Measurements from ENCODE around the gene SLAMF9.

Gene SLAMF9

GRCh38 chr1:159923203-159924024 is 30.6 kb downstream of the SLAMF9 start:
- in situ Hi-C loops (cut with MboI; ENCODE audit: low sequenced_read_pairs): no loop called here

GRCh38 chr1:159922511-159923202 is 31.4 kb downstream of the SLAMF9 start:
- in situ Hi-C loops (cut with MboI; ENCODE audit: low sequenced_read_pairs): no loop called here

DNA sequence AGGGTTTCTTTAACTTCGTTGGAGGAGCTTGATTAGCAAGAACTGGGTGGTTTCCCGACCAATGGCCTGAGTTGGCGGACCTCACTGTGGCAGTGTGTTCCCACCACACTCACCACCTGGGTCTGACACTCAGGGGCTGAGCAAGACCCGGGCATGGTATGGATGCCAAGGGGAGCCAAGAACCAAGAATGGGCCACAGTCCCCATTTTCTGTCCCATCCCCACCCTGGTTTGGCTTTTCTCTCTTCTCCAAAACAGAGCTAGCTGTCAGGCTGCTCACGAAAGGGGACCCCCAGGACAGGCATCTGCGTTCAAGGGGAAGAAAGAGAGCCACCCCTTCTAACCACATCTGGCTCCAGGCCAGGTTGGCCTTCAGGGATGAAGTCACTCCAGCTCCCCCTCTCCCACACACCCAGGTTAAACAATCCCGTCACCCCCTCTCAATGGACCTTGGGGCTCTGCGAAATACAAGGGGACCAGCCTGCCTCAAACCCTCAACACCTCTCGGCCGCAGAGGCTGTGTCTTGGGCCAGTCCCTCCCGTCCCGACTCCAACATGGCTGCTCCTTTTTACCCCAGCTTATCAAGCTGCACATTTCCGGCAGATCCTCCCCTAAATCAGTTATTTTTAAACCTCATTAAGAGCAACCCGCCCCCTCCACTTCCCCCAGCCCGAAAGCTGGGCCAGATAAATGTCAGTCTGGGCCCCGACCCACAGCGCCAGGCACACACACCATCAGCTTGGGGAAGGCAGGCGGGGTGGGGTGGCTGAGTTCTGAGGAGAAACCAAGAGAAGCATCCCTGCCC is 32.1 kb downstream of the SLAMF9 start:
- in situ Hi-C loops (cut with MboI; ENCODE audit: low sequenced_read_pairs): no loop called here

DNA sequence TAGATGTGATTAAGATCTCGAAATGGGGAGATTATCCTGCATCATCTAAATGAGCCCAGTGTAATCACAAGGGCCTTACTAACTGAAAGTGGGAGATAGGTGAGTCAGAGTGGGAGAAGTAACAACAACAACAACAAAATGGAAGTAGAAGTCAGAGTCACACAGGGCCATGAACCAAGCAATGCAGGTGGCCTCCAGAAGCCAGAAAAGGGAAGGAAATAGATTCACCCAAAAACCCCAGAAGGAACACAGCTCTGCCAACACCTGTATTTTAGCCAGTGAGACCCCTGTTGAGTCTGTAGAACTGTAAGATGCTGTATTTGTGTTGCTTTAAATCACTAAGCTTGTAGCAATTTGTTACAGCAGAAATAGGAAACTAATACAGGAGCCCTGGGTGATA is 32.8 kb downstream of the SLAMF9 start:
- in situ Hi-C loops (cut with MboI; ENCODE audit: low sequenced_read_pairs): no loop called here

DNA sequence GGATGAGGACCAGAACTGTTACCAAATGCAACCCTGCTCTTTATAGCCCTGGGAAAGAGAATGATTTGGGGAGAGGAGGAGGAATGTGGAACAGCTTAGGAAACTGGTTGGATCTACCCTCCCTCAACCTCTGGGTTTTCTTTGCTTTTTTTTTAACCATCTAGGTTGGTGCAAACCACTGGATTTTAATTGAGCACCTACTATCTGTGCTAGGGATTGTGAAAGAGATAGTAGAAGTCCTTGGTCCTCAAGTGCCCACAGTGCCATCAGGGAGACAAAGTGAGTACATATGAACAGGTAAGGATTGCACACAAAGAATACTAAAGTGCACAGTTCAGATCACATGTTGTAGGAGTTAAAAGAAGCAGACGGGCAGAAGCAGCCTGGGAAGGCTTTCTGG is 33.4 kb downstream of the SLAMF9 start:
- in situ Hi-C loops (cut with MboI; ENCODE audit: low sequenced_read_pairs): no loop called here

DNA sequence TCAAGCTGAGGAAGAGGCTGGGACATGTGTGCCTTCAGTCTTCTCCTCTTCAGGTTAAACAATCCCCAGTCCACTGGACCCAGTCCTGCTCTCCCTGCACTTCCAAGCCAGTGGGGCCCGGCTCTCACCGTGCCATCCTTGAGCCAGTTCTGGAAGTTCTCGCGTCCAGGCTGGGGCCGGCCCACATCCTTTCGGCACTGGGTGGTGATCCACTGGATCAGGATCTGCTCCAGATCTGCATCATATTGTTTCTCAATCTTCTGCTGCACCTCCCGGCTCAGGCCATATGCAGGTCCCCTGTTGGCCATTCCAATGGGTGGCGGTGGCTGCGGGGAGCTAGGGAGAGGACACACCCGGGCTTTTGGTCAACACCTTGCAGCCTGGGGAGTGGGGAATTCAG is 33.8 kb downstream of the SLAMF9 start:
- in situ Hi-C loops (cut with MboI; ENCODE audit: low sequenced_read_pairs): no loop called here

DNA sequence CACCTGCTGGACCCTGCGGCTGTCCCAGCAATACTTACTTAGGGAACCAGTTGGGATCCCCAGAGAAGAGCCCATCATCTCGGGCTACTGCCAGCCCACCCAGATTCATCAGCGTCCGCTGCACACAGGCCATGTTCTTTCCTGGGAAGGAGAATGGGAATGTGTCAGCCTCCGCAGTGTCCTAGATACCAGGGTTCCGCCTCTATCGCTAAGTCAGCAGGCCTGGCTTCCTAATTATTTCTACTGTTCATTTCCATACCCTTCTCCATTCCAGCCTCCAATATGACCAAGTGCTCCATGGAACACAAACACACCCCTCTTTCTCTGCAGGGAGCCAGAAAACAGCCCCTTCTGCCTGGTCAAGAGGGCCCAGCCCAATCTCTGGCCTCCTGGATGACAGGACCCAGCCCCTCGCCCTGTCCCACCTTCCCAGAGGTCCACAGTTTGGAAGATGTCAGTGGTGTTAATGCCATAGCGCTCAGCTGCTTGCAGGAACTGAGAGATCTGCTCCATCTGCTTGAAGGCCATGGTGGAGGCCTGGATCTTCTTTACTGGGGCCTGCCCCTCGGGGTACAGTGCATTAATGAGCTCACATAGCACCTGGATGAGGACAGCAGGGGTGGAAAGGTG is 34.7 kb downstream of the SLAMF9 start:
- in situ Hi-C loops (cut with MboI; ENCODE audit: low sequenced_read_pairs): no loop called here

GRCh38 chr1:159918352-159919200 is 35.5 kb downstream of the SLAMF9 start:
- in situ Hi-C loops (cut with MboI; ENCODE audit: low sequenced_read_pairs): no loop called here

DNA sequence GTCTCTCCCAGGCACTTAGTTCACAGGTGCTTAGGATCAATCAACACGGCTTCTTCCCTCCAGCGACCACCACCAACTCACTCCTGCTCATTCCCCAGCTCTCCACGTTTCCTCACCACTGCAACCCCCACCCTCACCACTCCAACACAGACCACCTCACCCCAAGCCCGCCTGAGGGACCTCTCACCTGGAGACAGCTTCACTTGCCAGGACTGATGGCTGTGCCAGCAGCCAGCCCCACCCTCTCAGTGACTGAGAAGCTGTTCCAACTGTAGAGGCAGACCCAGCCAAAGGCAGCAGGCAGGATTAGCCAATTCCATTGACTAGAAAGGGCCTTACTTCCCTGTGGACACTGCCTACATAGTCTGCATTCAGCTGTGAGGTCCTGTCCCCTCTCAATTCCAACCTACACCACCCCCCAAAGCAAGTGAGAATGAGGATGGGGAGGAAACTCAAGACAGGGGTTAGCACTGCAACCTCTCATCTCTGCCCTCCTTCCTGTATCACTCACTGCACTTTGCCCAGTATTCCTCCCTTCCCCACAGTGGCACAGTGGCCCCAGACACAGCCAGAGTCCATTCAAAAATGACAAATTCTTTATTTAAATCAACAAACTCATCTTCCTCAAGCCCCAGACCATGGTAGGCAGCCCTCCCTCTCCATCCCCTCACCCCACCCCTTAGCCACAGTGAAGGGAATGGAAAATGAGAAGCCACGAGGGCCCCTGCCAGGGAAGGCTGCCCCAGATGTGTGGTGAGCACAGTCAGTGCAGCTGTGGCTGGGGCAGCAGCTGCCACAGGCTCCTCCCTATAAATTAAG is 36.3 kb downstream of the SLAMF9 start:
- in situ Hi-C loops (cut with MboI; ENCODE audit: low sequenced_read_pairs): no loop called here

- in situ Hi-C loops (cut with MboI; ENCODE audit: low sequenced_read_pairs): no loop called here
Observed at GRCh38 chr1:159916242-159917051, 37.6 kb downstream of the SLAMF9 start.

GRCh38 chr1:159915571-159916241 is 38.3 kb downstream of the SLAMF9 start:
- in situ Hi-C loops (cut with MboI; ENCODE audit: low sequenced_read_pairs): no loop called here

- in situ Hi-C loops (cut with MboI; ENCODE audit: low sequenced_read_pairs): no loop called here
Observed at GRCh38 chr1:159914252-159915018, 39.6 kb downstream of the SLAMF9 start.

GRCh38 chr1:159913451-159914192 is 40.4 kb downstream of the SLAMF9 start:
- in situ Hi-C loops (cut with MboI; ENCODE audit: low sequenced_read_pairs): no loop called here

GRCh38 chr1:159911326-159912070 is 42.5 kb downstream of the SLAMF9 start:
- in situ Hi-C loops (cut with MboI; ENCODE audit: low sequenced_read_pairs): no loop called here

GRCh38 chr1:159908031-159908940 is 45.8 kb downstream of the SLAMF9 start:
- in situ Hi-C loops (cut with MboI; ENCODE audit: low sequenced_read_pairs): no loop called here

Measured in HL-60/S4 (cell line).